HG03565 (cell line): ENCODE results near the gene NFIB.

Source experiments
- ATAC-seq: cut with Tn5 transposase; IDR thresholded peaks from one replicate; pipeline ENCODE4 v1.9.1; 2021; ENCODE audit warnings: mild to moderate bottlenecking, moderate library complexity; ENCODE audit not compliant: unreplicated experiment

Gene NFIB

DNA sequence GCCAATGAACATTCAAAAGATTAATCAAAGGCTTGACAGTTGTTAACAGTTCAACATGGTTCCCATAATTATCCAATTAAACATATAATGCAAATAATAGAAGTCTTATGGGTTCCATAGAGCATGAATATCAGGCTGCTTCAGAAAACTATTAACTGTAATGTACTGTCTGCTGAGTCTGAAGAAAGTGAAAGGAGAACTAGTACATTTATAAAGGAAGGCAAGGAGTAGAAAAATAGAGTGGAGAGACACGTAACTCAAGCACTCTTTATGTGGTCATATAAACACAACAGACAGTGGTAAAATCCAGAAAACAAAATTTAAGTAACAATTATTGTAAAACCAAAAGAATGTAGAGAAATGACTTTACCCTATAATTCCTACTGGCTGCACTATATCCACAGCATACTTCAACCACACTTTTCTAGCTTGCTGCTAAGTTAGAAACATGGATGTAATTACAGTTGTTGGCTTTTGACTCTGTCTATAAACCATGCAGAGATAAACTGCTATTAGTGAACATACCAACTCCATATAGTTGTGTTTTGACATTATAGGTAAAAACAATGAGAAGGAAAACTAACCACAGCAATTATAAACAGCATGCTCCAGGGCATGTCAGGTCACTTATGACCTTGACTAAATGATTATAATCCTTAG lies 32.7 kb downstream of the NFIB start:
- no peak for ATAC-seq

DNA sequence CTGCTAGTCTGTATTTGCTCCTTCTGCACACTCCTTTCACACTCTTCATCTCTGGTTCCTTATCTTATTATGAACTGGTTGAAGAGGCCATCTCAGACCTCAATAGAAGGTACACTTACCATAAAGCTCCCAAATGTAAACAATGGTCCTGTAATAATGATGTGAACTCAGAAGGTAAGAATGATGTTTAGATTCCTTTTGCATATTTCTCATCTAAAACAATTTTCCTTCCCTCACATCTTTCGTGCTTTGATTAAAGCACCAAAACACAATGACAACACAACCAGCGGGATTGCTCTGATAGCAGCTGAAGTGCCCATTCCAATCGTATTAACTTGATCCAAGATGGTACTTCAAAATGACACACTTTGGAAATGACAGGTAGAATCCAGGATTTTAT lies 34.3 kb downstream of the NFIB start:
- ATAC-seq, result no peak

DNA sequence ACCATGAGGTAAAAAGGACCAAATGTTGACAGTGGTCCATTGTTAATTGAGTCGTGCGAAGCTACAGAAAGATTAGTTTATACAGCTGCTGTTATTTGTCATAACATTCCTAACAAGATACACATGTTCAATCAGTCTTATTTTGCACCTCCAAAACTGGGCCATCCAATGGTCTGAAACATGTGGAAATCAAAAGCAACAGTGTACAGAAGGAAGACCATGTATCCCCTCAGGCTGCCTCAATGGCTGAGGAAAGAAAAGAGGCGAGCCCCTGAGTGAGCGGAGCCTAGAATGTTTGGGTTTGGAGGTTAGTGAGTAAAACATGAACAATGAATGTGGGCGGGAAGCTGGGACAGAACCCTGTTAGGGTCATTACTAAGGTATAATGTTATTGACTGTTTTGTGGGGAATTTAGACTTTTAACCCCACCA lies 35.6 kb downstream of the NFIB start:
- ATAC-seq, result no peak

DNA sequence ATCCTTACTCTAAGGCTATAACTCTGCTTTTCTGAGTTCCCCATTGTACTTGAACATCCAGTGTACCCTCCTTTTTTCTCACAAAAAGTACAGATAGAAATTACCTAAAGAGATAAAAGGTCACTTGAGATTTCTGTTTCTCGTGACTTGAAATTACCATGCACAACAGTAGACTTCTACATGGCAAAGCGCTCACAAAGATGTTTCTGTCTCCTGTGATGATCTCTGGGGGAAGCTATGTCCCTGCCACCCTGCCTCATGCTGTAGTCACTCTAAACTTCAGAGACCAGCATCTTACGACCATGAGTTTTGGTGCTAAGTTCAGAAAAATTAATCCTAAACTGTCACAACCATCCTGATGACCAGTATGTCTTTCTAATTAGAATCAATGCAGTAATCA lies 36.2 kb downstream of the NFIB start:
- ATAC-seq, result no peak

DNA sequence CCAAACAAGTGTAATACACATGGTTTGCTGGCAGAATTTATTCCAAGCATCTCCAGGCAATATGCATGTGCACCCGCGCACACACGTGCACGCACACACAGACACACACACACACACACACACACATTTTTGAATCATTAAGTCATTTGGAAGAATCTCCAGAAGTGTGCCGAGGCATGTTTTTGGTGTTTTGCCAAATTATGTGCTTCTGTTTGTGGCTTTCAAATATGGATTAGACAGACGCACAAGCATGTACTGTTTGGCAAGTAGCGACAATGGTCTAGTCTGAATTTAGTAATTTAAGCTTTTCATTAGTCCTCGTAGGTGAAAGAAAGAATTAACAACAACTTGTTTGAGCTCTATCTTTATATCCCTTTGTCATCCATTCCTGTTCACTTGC lies 36.7 kb downstream of the NFIB start:
- no peak for ATAC-seq

DNA sequence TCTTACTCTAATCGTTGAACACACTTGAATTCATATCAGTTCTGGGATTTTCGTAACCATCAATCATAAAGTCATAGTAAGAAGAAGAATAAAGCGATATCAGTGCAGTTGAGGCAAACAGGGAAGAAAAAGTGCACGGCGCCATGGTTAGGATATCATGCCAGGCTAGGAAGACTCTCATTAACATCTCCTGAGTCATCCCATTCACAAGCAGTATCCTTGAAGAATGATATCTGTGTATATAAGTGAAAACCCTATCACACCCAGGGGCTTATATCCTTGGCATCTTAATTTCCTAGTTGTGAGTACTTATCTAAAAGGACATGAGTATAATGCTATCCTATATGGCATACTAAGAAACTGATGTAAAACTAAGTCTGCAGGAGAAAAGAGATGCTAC lies 38.6 kb downstream of the NFIB start:
- ATAC-seq, result no peak

DNA sequence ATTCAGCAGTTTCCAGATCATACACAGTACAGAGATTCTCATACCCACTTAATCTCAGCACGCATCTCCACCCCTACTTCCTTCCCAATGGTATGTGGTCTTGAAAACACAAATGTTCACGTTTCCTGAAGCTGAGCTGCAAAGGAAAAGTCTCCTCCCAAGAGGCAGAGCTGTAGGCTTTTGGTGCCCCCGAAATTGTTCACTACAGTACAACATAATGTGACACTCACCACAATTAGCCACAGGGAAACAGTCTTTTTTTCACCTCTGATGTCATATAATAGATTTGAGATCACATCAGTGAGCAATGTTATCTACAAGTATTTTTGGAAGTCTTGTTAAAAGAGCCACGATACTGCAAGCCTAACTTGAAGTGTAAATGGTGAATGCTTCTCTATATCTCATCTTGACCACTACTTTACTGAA lies 40.2 kb downstream of the NFIB start:
- no peak for ATAC-seq

DNA sequence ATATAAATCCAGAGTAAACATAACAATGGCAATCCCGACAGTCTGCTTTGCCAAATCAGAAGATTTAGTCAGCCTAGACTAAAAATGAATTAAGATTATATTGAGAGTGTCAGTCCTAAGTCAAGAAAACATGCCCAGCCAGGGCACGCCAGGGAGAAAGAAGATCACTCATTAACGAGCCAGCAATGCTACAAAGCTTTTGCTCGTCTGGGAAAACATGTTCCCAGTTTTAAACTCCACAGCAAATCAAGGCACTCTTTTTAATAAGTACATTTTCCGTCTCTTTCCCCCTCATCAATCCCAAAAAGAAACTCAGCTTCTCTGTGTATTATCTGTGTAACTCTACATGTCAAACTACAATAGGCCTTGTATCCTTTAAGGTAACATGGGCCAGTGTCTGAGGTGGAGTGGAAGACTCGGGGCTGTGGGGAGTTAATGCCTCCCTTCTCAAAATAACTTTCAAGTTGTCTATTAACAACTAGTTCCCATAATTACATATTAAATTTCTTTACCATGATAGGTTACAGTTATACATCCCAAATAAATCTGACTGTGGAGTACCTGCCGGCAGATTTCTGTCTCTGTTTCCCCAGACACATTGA lies 40.9 kb downstream of the NFIB start:
- no peak for ATAC-seq

DNA sequence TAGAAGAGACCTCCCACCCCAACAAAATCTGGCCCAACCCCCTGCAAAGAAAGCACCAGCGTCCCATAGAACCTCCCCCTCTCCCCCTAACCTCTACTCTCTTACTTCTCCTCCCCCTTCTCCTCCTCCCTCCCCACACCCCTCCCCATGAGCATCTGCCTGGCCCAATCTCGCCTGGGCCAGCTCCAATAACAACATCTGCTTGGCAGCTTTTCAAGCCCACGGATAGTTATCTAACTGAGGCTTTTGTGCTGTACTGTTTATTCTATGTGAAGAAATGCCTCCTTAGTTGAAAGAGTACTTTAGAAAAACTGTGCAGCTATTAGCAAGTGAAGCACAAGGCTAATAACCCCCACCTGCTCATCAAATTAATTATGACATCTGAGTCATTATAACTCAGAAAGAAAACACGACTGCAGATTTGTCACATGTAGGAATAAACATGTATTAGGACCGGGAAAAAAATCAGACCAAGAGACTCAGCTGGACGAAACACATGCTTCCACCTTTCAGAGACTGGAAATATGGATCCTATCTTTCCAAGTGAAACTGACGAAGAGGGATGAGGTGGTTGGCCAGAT lies 42.8 kb downstream of the NFIB start:
- no peak for ATAC-seq

DNA sequence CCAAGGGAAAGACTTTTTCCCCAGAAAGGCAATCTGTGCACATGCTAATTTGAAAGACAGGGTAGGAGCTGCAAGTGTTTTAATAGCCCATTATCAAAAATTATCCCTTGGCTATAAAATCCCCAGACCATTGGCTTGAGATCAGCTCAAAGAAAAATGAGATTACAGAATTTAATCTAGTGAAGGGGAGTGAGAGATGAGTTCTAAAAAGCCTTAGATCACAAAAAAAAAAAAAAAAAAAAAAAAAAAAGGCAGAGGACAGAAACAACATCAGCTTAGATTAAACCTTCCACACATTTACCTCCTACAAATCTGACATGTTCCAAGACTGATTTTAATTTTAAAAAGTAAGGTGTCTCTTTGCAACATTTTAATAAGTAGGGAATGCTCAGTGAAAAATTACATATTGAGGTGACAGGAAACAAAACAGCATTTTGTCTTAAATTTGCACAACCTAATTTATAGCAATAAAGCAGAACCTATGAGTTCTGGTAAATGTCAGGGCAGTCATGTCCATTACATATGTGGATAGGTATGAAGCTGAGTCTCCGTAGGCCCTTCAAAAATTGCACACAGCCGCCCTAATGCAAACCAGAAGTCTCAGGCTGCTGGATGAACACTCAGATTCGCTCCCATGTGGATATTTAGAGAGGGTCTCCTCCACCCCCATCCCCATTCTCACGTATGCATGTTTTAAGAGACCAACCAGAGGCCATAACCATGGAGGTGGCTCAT lies 43.4 kb downstream of the NFIB start:
- ATAC-seq, result no peak

DNA sequence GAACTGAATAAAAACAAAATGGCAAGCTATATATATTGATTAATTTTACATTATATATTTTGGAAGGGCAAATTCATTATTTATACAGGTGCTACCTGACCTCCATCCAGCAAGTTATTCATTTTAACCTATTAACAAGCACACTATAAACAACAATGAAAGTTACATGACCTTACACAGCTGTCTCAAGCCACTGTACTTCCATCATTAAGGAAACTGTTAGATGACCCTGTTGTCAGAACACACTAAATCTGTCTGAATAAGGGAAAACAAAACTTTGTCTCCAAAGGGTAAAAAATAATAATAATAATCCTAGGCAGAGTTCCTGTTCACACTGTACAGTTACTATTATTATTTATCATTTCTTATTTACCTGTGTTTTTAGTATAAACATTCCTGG lies 44.0 kb downstream of the NFIB start:
- ATAC-seq, result no peak

DNA sequence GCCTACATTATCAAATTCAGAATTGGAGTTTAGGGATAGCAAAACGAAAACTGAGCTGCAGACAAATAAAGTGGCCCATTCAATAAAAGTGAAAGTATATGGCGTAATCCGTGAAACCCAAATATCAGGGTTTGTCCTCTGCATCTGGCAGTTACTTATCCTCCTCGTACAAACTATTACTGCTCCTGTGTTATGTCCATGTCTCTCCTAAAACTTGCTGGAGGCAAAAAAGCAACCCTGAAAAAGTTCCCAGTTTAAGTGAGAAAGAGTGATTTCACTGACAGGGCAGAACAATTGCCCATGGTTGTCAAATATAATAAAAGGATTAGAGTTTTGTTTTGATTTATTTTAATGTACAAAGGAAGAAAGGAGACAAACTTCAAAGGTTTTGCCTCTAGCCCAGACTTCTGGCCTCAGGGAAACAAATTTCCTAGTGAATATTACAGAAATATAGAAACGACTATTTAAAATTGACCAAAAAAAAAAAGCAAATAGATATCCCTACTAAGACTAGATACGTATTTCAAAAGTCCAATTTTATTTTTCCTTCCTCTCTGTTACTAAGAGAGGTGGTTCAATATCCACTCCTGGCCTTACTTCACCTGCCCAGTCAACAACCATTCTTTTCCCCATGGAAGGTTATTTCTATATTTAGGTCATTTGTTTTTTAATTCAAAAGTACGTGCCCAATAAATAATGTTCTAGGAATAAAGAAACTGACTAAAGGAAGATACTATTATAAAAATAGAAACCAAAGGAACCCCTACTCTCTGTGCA lies 50.0 kb downstream of the NFIB start:
- ATAC-seq, result no peak

DNA sequence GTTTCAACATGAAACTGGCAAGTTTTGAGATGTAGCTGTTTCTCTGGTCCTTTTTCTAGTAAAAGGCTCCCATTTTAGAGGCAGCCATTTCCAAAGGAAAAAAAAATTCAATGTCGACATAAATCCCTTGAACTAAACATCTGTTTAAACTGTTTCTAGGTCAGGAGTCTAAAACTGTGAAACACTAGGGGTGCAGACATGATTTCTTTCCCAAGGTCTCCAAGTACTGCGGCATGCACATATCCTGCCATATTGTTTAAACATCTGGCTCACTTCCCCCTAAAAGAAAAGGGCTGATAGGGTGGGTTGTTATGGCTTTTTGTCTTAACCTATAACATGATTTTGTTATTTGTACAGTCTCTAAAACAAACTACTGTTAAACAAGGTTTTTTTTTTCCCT lies 51.1 kb downstream of the NFIB start:
- ATAC-seq, result no peak

DNA sequence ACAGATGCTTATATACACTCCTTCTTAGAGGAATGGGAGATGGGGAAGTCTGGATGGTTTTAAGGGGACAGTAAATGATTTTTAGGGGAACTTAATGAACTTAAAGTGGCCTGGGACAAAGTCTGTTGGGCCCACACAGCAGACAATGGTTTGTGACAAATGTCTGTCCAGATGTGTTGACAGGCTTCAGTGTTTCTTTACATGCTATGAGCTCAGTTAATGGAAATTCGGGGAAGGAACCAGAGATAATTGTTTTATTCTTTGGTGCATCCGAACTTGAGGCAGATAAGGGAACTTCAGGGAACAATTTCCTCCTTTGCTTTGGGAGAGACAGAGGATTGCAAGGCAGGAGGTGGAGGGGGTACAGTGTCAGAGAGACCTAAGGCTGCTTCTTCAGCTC lies 52.3 kb downstream of the NFIB start:
- no peak for ATAC-seq

DNA sequence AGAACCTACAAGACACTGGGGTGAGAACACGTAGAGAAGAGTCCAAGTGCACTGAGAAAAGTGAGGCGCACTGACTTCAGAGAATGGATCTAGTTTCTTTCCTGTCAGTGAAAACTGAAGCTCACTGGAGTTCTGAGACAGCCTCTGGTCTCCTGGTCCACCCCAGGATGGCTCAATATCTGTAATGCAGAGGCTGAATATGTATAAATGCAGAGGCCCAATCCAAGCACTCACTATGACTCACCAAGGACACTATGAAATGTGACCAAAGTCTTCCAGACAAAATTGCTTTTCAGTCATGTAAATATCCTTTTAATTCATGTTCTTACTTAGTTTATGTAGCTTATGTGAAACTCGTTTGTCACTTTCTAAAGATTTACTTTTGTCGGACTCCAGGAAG lies 53.8 kb downstream of the NFIB start:
- ATAC-seq, result no peak

DNA sequence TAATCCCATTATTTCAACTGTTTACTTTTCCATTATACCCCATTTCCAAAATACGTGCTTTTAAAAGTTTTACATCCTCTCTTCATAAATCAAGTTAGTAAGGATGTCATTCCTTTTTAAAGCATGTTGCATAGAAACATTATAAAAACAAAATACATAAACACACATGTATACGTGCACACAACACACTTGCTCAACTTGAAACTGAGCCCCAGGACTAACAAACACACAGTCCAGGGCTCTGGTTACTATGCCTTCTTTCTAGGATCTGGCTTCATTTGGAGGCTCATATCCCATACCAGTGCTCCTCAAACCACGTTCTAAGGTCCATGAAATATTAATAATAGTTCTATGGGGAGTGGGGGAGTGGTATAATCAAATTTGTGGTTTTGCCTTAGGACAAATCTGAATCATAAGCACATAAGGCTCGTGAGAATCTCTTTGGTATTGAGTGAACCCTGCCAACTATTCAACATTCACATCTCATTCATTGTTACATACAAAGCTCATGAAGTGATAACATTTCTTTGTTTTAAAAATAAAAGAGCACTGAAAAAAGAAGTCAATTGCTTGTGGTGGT lies 55.2 kb downstream of the NFIB start:
- ATAC-seq, result no peak

DNA sequence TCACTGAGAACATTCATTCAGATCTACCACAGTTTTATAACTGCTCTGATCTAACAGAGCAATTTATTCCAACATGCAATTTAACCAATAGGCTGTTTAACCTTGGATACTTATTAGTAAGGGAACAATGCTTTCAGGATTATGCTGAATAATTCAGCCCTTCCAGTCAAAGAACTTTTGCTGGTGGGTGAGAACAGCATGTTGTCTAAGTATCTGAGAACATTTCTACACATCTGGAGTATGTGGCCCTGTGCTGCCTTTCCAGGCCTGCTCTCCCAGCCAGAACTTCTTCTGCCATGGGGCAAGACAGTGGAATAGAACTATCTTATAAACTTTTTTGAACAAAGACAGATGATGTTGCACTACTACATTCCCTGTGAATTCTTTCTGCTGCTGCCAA lies 55.8 kb downstream of the NFIB start:
- no peak for ATAC-seq

DNA sequence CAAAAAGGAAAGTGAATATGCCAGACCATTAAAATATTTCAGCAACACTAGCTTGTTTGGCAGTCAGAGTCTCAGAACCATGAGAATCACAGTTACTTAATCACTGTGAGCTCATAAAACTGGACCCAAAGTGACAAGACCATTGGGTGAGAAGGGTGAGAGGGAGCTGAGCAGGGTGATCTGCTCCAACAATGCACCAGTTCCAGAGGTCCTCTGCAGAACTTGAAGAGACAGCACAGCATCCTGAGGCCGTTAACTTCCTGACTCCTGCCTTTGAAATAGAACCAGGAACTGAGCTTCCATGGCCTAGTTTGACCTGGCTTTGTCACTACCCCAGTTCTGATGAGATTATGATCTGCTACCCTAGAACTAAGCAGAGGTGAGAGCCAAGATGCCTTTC lies 57.4 kb downstream of the NFIB start:
- ATAC-seq, result no peak

DNA sequence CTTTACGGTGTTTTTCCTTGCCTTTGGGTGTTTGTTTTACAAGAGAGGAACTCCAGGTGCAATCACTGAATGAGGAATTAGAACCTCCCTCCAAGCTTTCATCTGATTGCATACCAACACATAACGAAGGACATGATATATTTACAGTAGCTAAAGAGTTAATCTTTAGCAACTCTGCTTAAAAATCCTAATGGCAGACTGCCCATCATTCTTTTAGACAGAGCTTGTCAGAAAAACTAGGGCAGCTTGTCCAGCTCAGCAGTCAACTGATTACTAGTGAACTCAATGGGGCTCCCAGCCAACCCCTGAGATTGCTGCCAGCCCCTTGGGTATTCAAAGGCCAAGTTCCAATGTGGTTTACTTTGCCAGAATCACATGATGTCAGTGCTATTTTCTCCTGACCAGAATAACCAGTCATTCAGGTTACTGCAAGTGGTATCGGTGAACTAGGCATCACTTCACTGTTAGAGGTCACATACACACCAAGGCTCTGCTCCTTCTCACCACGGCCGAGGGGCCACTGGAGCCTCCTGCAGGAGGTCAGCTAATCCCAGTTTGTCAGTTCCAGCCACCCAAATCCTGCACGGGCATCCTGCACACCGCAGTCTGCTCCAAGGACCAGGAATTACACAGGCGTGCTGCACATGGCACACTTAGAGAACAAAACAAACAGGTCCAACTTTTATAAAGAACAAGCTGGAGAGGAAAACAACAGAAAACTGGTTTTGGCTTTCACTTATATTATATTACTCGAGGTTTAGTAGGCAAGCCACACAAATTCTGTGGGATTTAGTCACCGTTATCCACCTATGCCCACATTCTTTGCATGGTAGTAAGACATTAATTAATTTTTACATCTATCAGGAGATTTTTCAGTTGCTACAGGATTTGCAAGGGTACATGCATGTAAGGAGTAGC lies 62.5 kb downstream of the NFIB start:
- no peak for ATAC-seq

DNA sequence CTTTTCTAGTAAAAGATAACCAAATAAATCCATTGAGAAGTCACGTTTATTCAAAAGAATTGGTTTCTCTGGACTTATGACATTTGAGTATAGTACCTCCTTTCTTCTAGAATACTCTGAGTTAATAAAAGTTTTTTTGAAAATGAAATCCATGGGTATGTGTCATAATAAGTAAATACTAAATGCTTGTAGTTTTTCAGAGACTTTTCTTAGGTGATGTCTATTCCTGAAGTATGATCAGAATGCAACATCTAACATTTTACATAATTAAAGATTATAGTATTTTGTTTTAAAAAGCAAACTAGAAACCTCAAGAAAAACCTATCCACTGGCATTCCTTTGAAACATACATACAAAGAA lies 63.2 kb downstream of the NFIB start:
- ATAC-seq, result no peak
